Activated CD4-positive, alpha-beta T cell treated with anti-CD3 and anti-CD28 coated beads, Interleukin-2, amount 10 ng/mL, durations not matched to agents 7 days and 5 days (primary cell): ENCODE measurements around the gene CIITA. TPM values are rescaled to one million over a fixed set of nuclear protein-coding genes. Genes with fewer than 3 reads are reported as not detected.

Experiments used
- CTCF ChIA-PET: fragments of 350-600 bp; sonication (Branson Sonifier 250); formaldehyde crosslinking; loops from one replicate; lab custom pipeline; 2021; ENCODE audit warnings: antibody characterized with exemption; lab: Charles Lee
- POLR2A ChIA-PET: fragments of 350-600 bp; sonication (Branson Sonifier 250); formaldehyde crosslinking; loops from one replicate; lab custom pipeline; 2021; ENCODE audit warnings: antibody characterized with exemption; lab: Charles Lee
- DNase-seq: peaks from one replicate; pipeline ENCODE4 v3.0.0-alpha.2; 2020
- H3K27ac Mint-ChIP-seq: one replicate; pipeline ENCODE4 v1.8.0; 2021; ENCODE audit warnings: mild to moderate bottlenecking, moderate library complexity, mixed read lengths
- H3K27me3 Mint-ChIP-seq: one replicate; pipeline ENCODE4 v1.8.0; 2021; ENCODE audit warnings: mixed read lengths
- H3K36me3 Mint-ChIP-seq: one replicate; pipeline ENCODE4 v1.8.0; 2021; ENCODE audit warnings: low read depth, mixed read lengths
- H3K4me1 Mint-ChIP-seq: one replicate; pipeline ENCODE4 v1.8.0; 2021; ENCODE audit warnings: mixed read lengths
- H3K4me3 Mint-ChIP-seq: one replicate; pipeline ENCODE4 v1.8.0; 2021; ENCODE audit warnings: mild to moderate bottlenecking, moderate library complexity, mixed read lengths
- H3K9me3 Mint-ChIP-seq: one replicate; pipeline ENCODE4 v1.8.0; 2021; ENCODE audit warnings: mixed read lengths
- total RNA-seq, 2 experiments: library from RNA; stranded (reverse); gene quantifications; one replicate each; pipeline ENCODE4 v1.2.3, GENCODE V29; 2021

The CIITA gene
- total RNA-seq, 2 experiments from 2014 or later, result 21.5 to 24.6 TPM

GRCh38 chr16:10978124-10978523 is 101.1 kb downstream of the CIITA start:
- peaks cover 88% of the 10 kb centered on the region for H3K4me1 Mint-ChIP-seq
- no peak overlapping the region for H3K4me3 Mint-ChIP-seq
- ChIA-PET CTCF (no interaction called here), POLR2A (no interaction called here)
- peaks cover 55% of the 10 kb centered on the region for H3K36me3 Mint-ChIP-seq
- H3K9me3 Mint-ChIP-seq, result no peaks in the 10 kb centered on the region
- H3K27me3 Mint-ChIP-seq, result no peaks in the 10 kb centered on the region
- H3K27ac Mint-ChIP-seq, result peak overlapping the region; percentile 81
- no peak for DNase-seq

GRCh38 chr16:10978871-10979446 is 102.0 kb downstream of the CIITA start:
- no peaks in the 10 kb centered on the region for H3K27me3 Mint-ChIP-seq
- POLR2A ChIA-PET, result no interaction called here
- CTCF ChIA-PET, result interaction anchor here (1.7 to 2.2 kb wide), 2 partner anchors 14 to 115 kb away, joined by 4 to 5 read pairs; no protein-coding TSS in a partner anchor
- H3K4me3 Mint-ChIP-seq, result no peak overlapping the region
- H3K27ac Mint-ChIP-seq, result peak overlapping the region; percentile 50
- DNase-seq, result no peak
- peaks cover 88% of the 10 kb centered on the region for H3K4me1 Mint-ChIP-seq
- peaks cover 54% of the 10 kb centered on the region for H3K36me3 Mint-ChIP-seq
- H3K9me3 Mint-ChIP-seq, result no peaks in the 10 kb centered on the region

GRCh38 chr16:10979717-10980601 is 103.0 kb downstream of the CIITA start:
- CTCF ChIA-PET, result interaction anchor here (0.9 to 2.2 kb wide), 7 partner anchors 8 to 392 kb away, joined by 3 to 10 read pairs (median 4); partner anchors contain the start of gene SOCS1
- H3K4me1 Mint-ChIP-seq, result peaks cover 85% of the 10 kb centered on the region
- no peak overlapping the region for H3K4me3 Mint-ChIP-seq
- no peak overlapping the region for H3K27ac Mint-ChIP-seq
- no peaks in the 10 kb centered on the region for H3K9me3 Mint-ChIP-seq
- POLR2A ChIA-PET, result no interaction called here
- H3K36me3 Mint-ChIP-seq, result peaks cover 53% of the 10 kb centered on the region
- no peaks in the 10 kb centered on the region for H3K27me3 Mint-ChIP-seq
- no peak for DNase-seq

GRCh38 chr16:10980813-10981212 is 103.8 kb downstream of the CIITA start:
- no peak for DNase-seq
- Mint-ChIP-seq H3K27me3 (no peaks in the 10 kb centered on the region), H3K27ac (no peak overlapping the region), H3K36me3 (peaks cover 55% of the 10 kb centered on the region), H3K9me3 (no peaks in the 10 kb centered on the region), H3K4me3 (no peak overlapping the region), H3K4me1 (peaks cover 84% of the 10 kb centered on the region)
- ChIA-PET CTCF (interaction anchor here (0.9 to 2.2 kb wide), 7 partner anchors 9 to 391 kb away, joined by 3 to 10 read pairs (median 4); partner anchors contain the start of gene SOCS1), POLR2A (no interaction called here)

- no peaks in the 10 kb centered on the region for H3K27me3 Mint-ChIP-seq
- peak overlapping the region; percentile 68 for H3K27ac Mint-ChIP-seq
- POLR2A ChIA-PET, result no interaction called here
- CTCF ChIA-PET, result interaction anchor here (0.8 to 3.5 kb wide), 6 partner anchors 9 to 274 kb away, joined by 3 to 26 read pairs (median 4); partner anchors contain the start of gene SOCS1
- peaks cover 87% of the 10 kb centered on the region for H3K4me1 Mint-ChIP-seq
- no peaks in the 10 kb centered on the region for H3K9me3 Mint-ChIP-seq
- H3K36me3 Mint-ChIP-seq, result peaks cover 58% of the 10 kb centered on the region
- peak; percentile 65 for DNase-seq
- H3K4me3 Mint-ChIP-seq, result peak overlapping the region; percentile 26
Observed at GRCh38 chr16:10981697-10982216, 104.8 kb downstream of the CIITA start.

GRCh38 chr16:10982465-10983150 is 105.6 kb downstream of the CIITA start:
- Mint-ChIP-seq H3K9me3 (no peaks in the 10 kb centered on the region), H3K4me3 (peak overlapping the region; percentile 26), H3K27me3 (no peaks in the 10 kb centered on the region), H3K27ac (peak overlapping the region; percentile 26), H3K36me3 (peaks cover 51% of the 10 kb centered on the region), H3K4me1 (peaks cover 87% of the 10 kb centered on the region)
- ChIA-PET POLR2A (no interaction called here), CTCF (interaction anchor here (0.6 to 3.5 kb wide), 9 partner anchors 10 to 273 kb away, joined by 3 to 26 read pairs (median 4); partner anchors contain the start of gene SOCS1)
- DNase-seq, result no peak

GRCh38 chr16:10983159-10983558 is 106.2 kb downstream of the CIITA start:
- Mint-ChIP-seq H3K27ac (peak overlapping the region; percentile 26), H3K4me1 (peaks cover 87% of the 10 kb centered on the region), H3K4me3 (no peak overlapping the region), H3K9me3 (no peaks in the 10 kb centered on the region), H3K36me3 (peaks cover 48% of the 10 kb centered on the region), H3K27me3 (no peaks in the 10 kb centered on the region)
- peak; percentile 28 for DNase-seq
- ChIA-PET POLR2A (no interaction called here), CTCF (interaction anchor here (0.6 to 3.5 kb wide), 10 partner anchors 8 to 272 kb away, joined by 3 to 26 read pairs (median 5); partner anchors contain the start of gene SOCS1)

GRCh38 chr16:10984509-10984908 is 107.5 kb downstream of the CIITA start:
- H3K9me3 Mint-ChIP-seq, result no peaks in the 10 kb centered on the region
- H3K36me3 Mint-ChIP-seq, result peaks cover 44% of the 10 kb centered on the region
- DNase-seq, result no peak
- ChIA-PET CTCF (interaction anchor here (1.3 to 3.5 kb wide), 5 partner anchors 9 to 271 kb away, joined by 6 to 26 read pairs (median 11); partner anchors contain the start of gene SOCS1), POLR2A (interaction anchor here (1.1 kb wide), 1 partner anchor 271 kb away, joined by 5 read pairs; no protein-coding TSS in a partner anchor)
- no peaks in the 10 kb centered on the region for H3K27me3 Mint-ChIP-seq
- no peak overlapping the region for H3K4me3 Mint-ChIP-seq
- H3K27ac Mint-ChIP-seq, result no peak overlapping the region
- peaks cover 87% of the 10 kb centered on the region for H3K4me1 Mint-ChIP-seq

Other genes starting within 250 kb of the CIITA start
- gene TEKT5, start 182.3 kb upstream of the CIITA start, total RNA-seq, result not detected
- gene NUBP1, start 133.4 kb upstream of the CIITA start, total RNA-seq, result 10 to 100 TPM; 26.3 to 28.7 TPM
- not detected for gene TVP23A, start 58.4 kb upstream of the CIITA start, total RNA-seq
- gene DEXI, start 65.3 kb downstream of the CIITA start, total RNA-seq, result 10 to 100 TPM; 29.2 to 36.9 TPM
- gene CLEC16A, start 67.4 kb downstream of the CIITA start, total RNA-seq, result 10 to 100 TPM; 30.9 to 35.1 TPM